ENCODE results near the gene SMARCC1.

SMARCC1 gene

GRCh38 chr3:47567149-47567548 lies 214.5 kb downstream of the SMARCC1 start:
- Histone ChIP-seq H3K9ac (ENCODE audit: insufficient read length, low read depth) (no peak overlapping the region), H3K4me3 (ENCODE audit: insufficient read length, low read depth) (no peak overlapping the region), H3K27me3 (ENCODE audit: insufficient read depth, insufficient read length) (no peaks in the 10 kb centered on the region), H3K36me3 (ENCODE audit: insufficient read depth, insufficient read length, low read length) (no peaks in the 10 kb centered on the region), H3K4me1 (ENCODE audit: insufficient read depth, insufficient read length) (no peaks in the 10 kb centered on the region), H3K9me3 (ENCODE audit: insufficient read depth, low read length) (no peaks in the 10 kb centered on the region)
- no peak for DNase-seq (ENCODE audit: low read depth, low spot score)
- TF ChIP-seq ZNF274 (IDR thresholded peaks at IDR 0.05; ENCODE audit: low read depth, low read length), result no peak

DNA sequence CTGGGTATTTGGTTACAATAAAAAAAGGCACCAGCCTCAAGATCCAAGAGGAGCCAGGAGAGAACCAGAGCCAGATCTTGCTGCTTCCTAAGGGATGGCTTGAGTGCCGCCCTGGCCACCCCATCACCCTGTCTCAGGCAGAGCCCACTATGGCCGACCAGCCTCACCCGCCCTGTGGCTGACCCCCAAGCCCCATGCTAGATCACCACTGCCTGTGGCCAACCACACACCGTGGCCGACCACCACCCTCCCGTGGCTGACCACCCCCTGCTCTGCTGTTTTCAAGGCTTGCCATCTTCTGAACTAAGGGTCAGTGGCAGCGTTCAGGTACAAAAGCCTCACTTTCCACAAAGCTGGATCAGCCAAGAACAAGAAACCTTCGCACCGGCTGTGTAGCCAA lies 215.0 kb downstream of the SMARCC1 start:
- Histone ChIP-seq H3K4me3 (ENCODE audit: insufficient read length, low read depth) (no peak overlapping the region), H3K9me3 (ENCODE audit: insufficient read depth, low read length) (no peaks in the 10 kb centered on the region), H3K4me1 (ENCODE audit: insufficient read depth, insufficient read length) (no peaks in the 10 kb centered on the region), H3K9ac (ENCODE audit: insufficient read length, low read depth) (no peak overlapping the region), H3K27me3 (ENCODE audit: insufficient read depth, insufficient read length) (no peaks in the 10 kb centered on the region), H3K36me3 (ENCODE audit: insufficient read depth, insufficient read length, low read length) (no peaks in the 10 kb centered on the region)
- no peak for DNase-seq (ENCODE audit: low read depth, low spot score)
- no peak for TF ChIP-seq YY1 (IDR thresholded peaks at IDR 0.05; ENCODE audit: insufficient read depth, insufficient read length)
- TF ChIP-seq ZNF274 (IDR thresholded peaks at IDR 0.05; ENCODE audit: low read depth, low read length), result no peak
- no peak for TF ChIP-seq SUZ12 (IDR thresholded peaks at IDR 0.05; ENCODE audit: extremely low read depth, insufficient read depth, insufficient read length)

DNA sequence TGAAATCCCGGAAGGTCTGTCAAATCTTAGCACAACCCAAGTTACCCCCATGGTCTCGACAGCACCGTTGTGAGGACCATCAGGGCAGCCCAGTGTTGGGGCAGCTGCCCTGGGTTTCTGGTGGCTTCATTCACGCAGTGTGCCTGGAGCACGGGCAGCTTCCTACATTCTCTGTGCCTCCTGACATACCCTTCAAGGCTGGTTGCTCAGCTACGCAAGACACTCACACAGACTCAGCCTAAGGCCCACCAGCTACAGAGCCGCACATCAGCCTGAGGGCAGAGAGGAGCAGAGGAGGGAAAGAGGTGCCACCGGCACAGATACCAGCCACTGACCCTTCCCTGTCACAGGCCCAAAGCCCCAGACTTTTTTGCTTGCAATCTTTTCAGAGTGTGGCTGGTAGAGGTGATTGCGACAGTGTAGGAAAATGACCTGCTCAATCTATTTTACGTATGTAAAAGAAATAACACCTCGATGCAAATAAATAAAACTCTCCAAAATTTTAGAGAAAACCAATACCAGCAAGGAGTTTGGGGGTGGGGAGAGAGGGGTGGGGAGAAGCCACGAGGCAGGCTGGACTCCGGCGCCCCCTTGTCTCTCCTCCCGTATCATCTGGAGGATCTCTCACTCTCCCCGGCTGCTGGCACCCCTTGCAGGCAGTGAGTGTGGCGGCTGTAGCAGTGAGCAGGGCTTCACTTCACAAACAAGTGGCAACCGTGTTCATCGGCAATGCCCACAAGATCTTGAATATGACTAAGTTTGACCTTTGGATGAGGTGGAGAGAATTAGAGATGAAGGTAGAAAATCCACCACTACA lies 215.8 kb downstream of the SMARCC1 start:
- H3K9me3 ChIP-seq (ENCODE audit: insufficient read depth, low read length), result no peaks in the 10 kb centered on the region
- no peak for TF ChIP-seq SUZ12 (IDR thresholded peaks at IDR 0.05; ENCODE audit: extremely low read depth, insufficient read depth, insufficient read length)
- no peak for DNase-seq (ENCODE audit: low read depth, low spot score)
- H3K4me3 ChIP-seq (ENCODE audit: insufficient read length, low read depth), result no peak overlapping the region
- H3K4me1 ChIP-seq (ENCODE audit: insufficient read depth, insufficient read length), result no peaks in the 10 kb centered on the region
- no peaks in the 10 kb centered on the region for H3K27me3 ChIP-seq (ENCODE audit: insufficient read depth, insufficient read length)
- H3K9ac ChIP-seq (ENCODE audit: insufficient read length, low read depth), result no peak overlapping the region
- no peaks in the 10 kb centered on the region for H3K36me3 ChIP-seq (ENCODE audit: insufficient read depth, insufficient read length, low read length)

DNA sequence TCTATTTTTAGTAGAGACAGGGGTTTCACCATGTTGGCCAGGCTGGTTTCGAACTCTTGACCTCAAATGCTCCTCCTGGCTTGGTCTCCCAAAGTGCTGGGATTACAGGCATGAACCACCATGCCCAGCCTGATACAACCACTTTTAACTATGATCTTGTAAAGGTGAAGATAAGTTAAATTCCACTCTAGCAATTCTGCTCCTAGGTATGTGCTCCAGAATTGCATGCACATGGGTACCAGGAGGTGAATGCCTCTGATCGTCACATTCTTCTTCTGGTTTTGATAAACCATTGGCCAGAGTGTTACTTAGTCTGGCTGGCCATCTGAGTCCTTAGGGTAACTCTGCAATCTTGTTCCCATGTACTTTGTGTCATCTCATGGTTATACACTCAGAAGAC lies 225.3 kb downstream of the SMARCC1 start:
- Histone ChIP-seq H3K9ac (ENCODE audit: insufficient read length, low read depth) (no peak overlapping the region), H3K4me3 (ENCODE audit: insufficient read length, low read depth) (no peak overlapping the region), H3K4me1 (ENCODE audit: insufficient read depth, insufficient read length) (peaks cover 3% of the 10 kb centered on the region), H3K9me3 (ENCODE audit: insufficient read depth, low read length) (peaks cover 10% of the 10 kb centered on the region; the same call in 1 of the 2 replicates), H3K27me3 (ENCODE audit: insufficient read depth, insufficient read length) (peaks cover 2% of the 10 kb centered on the region), H3K36me3 (ENCODE audit: insufficient read depth, insufficient read length, low read length) (no peaks in the 10 kb centered on the region)
- no peak for DNase-seq (ENCODE audit: low read depth, low spot score)
- TF ChIP-seq ZNF274 (IDR thresholded peaks at IDR 0.05; ENCODE audit: low read depth, low read length), result no peak
- TF ChIP-seq SUZ12 (IDR thresholded peaks at IDR 0.05; ENCODE audit: extremely low read depth, insufficient read depth, insufficient read length), result no peak
- TF ChIP-seq YY1 (IDR thresholded peaks at IDR 0.05; ENCODE audit: insufficient read depth, insufficient read length), result no peak

- peaks cover 2% of the 10 kb centered on the region for H3K27me3 ChIP-seq (ENCODE audit: insufficient read depth, insufficient read length)
- peaks cover 10% of the 10 kb centered on the region; the same call in 1 of the 2 replicates for H3K9me3 ChIP-seq (ENCODE audit: insufficient read depth, low read length)
- H3K9ac ChIP-seq (ENCODE audit: insufficient read length, low read depth), result no peak overlapping the region
- no peak for DNase-seq (ENCODE audit: low read depth, low spot score)
- H3K4me1 ChIP-seq (ENCODE audit: insufficient read depth, insufficient read length), result peaks cover 3% of the 10 kb centered on the region
- H3K36me3 ChIP-seq (ENCODE audit: insufficient read depth, insufficient read length, low read length), result no peaks in the 10 kb centered on the region
- TF ChIP-seq YY1 (IDR thresholded peaks at IDR 0.05; ENCODE audit: insufficient read depth, insufficient read length) (no peak), SUZ12 (IDR thresholded peaks at IDR 0.05; ENCODE audit: extremely low read depth, insufficient read depth, insufficient read length) (no peak), ZNF274 (IDR thresholded peaks at IDR 0.05; ENCODE audit: low read depth, low read length) (no peak)
- H3K4me3 ChIP-seq (ENCODE audit: insufficient read length, low read depth), result no peak overlapping the region
These were observed 227.4 kb downstream of the SMARCC1 start for GRCh38 chr3:47554335-47554734.

GRCh38 chr3:47553407-47553806 lies 228.3 kb downstream of the SMARCC1 start:
- peaks cover 10% of the 10 kb centered on the region; the same call in 1 of the 2 replicates for H3K9me3 ChIP-seq (ENCODE audit: insufficient read depth, low read length)
- no peak for TF ChIP-seq SUZ12 (IDR thresholded peaks at IDR 0.05; ENCODE audit: extremely low read depth, insufficient read depth, insufficient read length)
- no peak for TF ChIP-seq YY1 (IDR thresholded peaks at IDR 0.05; ENCODE audit: insufficient read depth, insufficient read length)
- H3K4me1 ChIP-seq (ENCODE audit: insufficient read depth, insufficient read length), result peaks cover 3% of the 10 kb centered on the region
- H3K27me3 ChIP-seq (ENCODE audit: insufficient read depth, insufficient read length), result no peaks in the 10 kb centered on the region
- no peak overlapping the region for H3K9ac ChIP-seq (ENCODE audit: insufficient read length, low read depth)
- H3K36me3 ChIP-seq (ENCODE audit: insufficient read depth, insufficient read length, low read length), result no peaks in the 10 kb centered on the region
- no peak overlapping the region for H3K4me3 ChIP-seq (ENCODE audit: insufficient read length, low read depth)
- DNase-seq (ENCODE audit: low read depth, low spot score), result no peak

DNA sequence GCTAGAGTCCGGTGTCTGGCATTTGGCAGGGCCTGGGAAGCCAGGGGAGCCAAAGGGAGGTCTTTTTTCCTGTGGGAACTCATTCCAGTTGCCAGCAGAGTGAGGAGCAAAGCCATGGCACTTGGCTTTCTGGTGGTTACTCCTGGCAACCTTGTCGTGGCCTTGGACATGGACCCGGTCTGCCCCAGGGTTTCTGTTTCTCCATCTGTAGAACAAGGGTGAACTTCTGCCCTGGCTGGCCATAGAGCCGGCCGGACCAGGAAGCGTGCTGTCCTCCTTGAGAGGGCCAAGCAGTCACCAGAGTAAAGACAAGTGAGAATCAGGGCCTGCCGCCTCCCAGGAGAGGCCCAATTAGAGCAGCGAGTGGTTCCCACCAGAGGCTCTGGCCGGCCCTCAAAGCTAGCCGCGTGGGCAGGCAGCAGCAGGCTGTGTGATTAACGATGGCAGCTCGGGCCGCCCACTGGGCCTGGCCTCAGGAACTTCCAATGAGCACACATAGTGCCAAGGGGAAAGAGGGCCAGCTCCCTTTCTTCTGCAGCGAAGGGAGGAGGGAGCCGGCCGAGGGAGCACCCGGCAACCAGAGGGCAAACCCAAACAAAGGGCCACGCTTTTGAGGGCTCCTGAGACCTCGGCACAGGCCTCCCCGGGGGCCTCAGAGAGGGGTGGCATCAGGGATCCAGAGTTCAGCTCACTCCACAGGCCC lies 239.1 kb downstream of the SMARCC1 start:
- no peaks in the 10 kb centered on the region for H3K4me1 ChIP-seq (ENCODE audit: insufficient read depth, insufficient read length)
- no peak overlapping the region for H3K4me3 ChIP-seq (ENCODE audit: insufficient read length, low read depth)
- H3K36me3 ChIP-seq (ENCODE audit: insufficient read depth, insufficient read length, low read length), result no peaks in the 10 kb centered on the region
- H3K9ac ChIP-seq (ENCODE audit: insufficient read length, low read depth), result no peak overlapping the region
- no peaks in the 10 kb centered on the region for H3K27me3 ChIP-seq (ENCODE audit: insufficient read depth, insufficient read length)
- TF ChIP-seq ZNF274 (IDR thresholded peaks at IDR 0.05; ENCODE audit: low read depth, low read length), result no peak
- TF ChIP-seq SUZ12 (IDR thresholded peaks at IDR 0.05; ENCODE audit: extremely low read depth, insufficient read depth, insufficient read length), result no peak
- TF ChIP-seq YY1 (IDR thresholded peaks at IDR 0.05; ENCODE audit: insufficient read depth, insufficient read length), result no peak
- no peaks in the 10 kb centered on the region for H3K9me3 ChIP-seq (ENCODE audit: insufficient read depth, low read length)
- DNase-seq (ENCODE audit: low read depth, low spot score), result no peak

Data from NT2/D1 (cell line).